H54 (cell line): ENCODE data around the gene CBX7.

Source experiments
- DNase-seq: peaks from one replicate; pipeline ENCODE4 v3.0.0; 2011; ENCODE audit warnings: low spot score, mixed read lengths; ENCODE audit not compliant: insufficient read length
- FAIRE-seq: peaks from 3 replicates; lab custom pipeline; 2011; peaks lifted over from hg19 to GRCh38; lab: Jason Lieb, UNC
- POLR2A ChIP-seq: IDR thresholded peaks from 2 replicates; pipeline ENCODE4 v1.6.1; 2011; ENCODE audit warnings: low read depth, mild to moderate bottlenecking, low read length

Gene CBX7

GRCh38 chr22:39152511-39153219 lies at the start of gene CBX7:
CBX7 (minus strand) TSS chr22:39152680; CDS start chr22:39152444, 236 bp downstream.
- FAIRE-seq (no peak), DNase-seq (peak; percentile 88)
- peak; percentile 34; the same call in 1 of the 2 replicates for TF ChIP-seq POLR2A

DNA sequence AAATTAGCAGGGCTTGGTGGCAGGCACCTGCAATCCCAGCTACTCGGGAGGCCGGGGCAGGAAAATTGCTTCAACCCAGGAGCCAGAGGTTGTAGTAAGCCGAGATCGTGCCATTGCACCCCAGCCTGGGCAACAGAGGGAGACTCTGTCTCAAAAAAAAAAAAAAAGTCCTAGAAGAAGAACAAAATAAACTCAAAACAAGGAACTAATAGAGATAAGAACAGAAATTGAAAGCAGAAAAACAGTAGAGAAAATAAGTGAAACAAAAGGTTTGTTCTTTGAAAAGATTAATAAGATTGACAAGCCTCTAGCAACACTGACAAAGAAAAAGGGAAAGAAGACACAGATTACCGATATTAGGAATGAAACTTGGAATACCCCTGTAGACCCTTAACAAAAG lies 45.1 kb upstream of the CBX7 start:
- TF ChIP-seq POLR2A: no peak
- FAIRE-seq: no peak
- DNase-seq: no peak

DNA sequence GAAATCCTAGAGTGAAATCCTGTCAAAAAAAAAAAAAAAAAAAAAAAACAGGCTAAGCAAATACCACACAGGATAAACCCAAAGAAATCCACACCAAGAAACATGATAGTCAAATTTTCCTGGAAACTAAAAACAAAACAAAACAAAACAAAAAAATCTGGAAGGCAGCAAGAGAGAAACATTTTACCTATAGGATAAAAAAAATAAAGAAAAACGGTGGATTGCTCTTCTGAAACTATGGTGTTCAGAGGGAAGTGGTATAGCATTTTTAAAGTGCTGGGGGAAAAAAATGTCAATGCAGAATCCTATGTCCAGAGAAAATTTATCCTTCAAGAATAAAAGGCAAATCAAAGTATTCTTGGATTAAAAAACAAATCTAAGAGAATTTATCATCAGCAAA lies 41.6 kb upstream of the CBX7 start:
- TF ChIP-seq POLR2A: no peak
- FAIRE-seq: no peak
- DNase-seq: no peak

DNA sequence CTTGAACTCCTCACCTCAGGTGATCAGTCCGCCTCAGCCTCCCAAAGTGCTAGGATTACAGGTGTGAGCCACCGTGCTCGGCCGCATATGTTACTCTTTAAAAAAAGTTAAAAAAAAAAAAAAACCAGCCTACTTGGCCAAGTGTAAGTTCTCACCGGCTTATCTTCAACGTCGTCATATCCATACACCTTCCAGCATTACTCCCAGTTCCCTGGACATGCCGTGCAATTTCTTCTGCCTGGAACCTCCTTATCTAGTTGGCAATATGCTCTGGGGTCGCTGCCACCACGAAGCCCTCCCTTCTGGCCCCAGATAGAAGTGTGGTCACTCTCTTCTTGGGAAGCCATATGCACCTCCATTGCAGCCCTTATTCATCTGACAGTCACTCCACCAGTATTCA lies 36.3 kb upstream of the CBX7 start:
- DNase-seq (no peak), FAIRE-seq (no peak)
- no peak for TF ChIP-seq POLR2A

- DNase-seq (no peak), FAIRE-seq (no peak)
- no peak for TF ChIP-seq POLR2A
Measured at GRCh38 chr22:39185601-39186012, 33.1 kb upstream of the CBX7 start.

DNA sequence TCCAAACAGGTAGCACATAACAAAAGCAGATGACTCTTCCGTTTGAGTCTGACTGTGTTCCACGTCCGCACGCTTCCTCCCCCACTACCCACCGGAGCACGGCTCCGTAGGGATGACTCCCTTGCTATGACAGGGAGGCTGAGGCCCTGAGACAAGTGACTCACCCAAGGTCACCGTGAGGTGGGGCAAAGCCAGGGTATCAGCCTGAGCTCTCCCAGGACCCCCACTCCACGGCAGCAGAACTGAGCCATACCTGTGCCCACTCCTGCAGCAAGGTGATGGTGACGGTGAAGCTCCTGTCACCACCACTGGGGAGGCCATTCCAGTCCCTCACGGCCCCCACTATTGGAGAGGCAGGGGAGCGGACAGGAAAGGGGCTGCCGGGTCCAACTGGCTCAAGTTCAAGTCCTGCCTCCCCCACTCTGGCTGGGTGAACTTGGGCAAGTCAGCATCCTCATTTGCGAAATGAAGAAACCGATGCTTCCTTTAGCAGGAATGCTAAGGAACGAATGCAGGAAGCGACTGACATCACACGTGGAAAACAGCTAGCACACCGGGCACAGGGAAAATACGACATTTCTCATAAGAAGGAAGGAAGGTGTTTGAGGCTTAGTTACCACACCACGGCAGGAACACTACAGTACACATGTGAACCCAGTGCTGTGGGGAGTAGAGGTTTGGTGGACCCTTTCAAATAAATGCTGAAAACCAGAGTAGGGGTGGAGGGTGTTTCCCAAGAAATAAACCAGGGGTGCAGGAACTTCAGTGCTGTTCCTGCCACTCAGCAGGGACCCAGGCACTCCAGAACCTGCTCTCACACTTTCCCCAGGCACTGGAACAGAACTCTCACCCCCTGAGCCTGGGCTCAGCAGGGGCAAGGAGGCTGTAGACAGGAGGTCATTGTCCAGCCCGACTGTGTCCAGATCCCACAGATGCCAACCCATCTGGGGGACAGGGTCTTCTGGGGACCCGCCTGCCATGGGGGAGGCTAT lies 32.4 kb upstream of the CBX7 start:
- FAIRE-seq (no peak), DNase-seq (no peak)
- no peak for TF ChIP-seq POLR2A

DNA sequence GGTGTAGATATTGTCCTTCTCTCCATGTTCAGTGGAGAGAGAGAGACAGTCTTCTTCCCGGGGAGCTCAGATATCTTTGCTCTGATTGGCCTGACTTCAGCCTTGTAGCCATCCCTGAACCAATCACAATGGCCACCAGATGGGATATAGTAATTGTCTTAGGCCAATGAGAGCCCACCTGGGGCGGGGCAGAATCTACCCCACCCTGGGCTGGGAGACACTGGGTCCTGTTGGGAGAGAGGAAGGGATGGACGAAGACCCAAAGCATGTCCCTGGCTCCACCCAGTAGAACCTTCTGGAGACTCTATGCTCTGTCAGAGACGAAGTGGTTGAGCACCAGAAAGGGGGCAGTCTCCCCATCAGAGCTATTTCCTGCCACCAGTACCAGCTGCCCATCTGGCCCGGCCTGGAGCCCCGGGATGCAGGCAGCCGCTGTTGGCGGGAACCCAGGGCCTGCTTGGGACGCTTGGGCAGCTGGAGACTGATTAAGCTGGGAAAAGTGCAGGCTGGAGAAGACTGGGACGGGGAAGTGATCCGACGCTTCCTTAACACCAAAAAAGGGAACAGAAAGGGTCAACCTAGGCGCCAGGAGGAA lies 31.6 kb upstream of the CBX7 start:
- TF ChIP-seq POLR2A: no peak
- FAIRE-seq: no peak
- no peak for DNase-seq

- DNase-seq (no peak), FAIRE-seq (no peak)
- TF ChIP-seq POLR2A: no peak
Measured at GRCh38 chr22:39182478-39183030, 30.1 kb upstream of the CBX7 start.

GRCh38 chr22:39181778-39182177 lies 29.3 kb upstream of the CBX7 start:
- FAIRE-seq (no peak), DNase-seq (no peak)
- no peak for TF ChIP-seq POLR2A

GRCh38 chr22:39181356-39181755 lies 28.9 kb upstream of the CBX7 start:
- FAIRE-seq (no peak), DNase-seq (no peak)
- no peak for TF ChIP-seq POLR2A

GRCh38 chr22:39179841-39180335 lies 27.4 kb upstream of the CBX7 start:
- TF ChIP-seq POLR2A: no peak
- FAIRE-seq (no peak), DNase-seq (no peak)

- no peak for TF ChIP-seq POLR2A
- no peak for DNase-seq
- FAIRE-seq: no peak
Measured at GRCh38 chr22:39179401-39179827, 26.9 kb upstream of the CBX7 start.
